ENCODE measurements around the gene FILIP1.

The FILIP1 gene

DNA sequence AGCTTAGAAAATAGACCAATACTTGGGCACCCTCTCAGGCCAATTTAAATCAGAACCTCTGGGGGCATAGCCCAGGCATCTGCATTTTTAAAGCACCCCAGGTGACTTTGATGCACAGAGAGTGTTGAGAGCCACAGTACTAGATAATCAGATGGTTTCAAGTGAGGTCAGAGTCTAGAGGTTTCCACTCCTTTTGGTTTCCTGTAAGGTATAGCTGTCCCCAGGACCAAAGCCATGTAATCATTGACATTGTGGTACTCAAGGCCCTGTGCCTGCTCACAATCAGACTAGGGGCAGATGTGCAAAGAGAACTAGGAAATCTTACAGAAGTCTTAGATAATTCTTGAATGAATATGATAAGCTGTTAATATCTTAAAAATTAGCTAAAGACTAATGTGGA is 9.1 kb downstream of the FILIP1 start:
- H2BK12ac ChIP-seq (ENCODE audit: low read length), result no peak overlapping the region

DNA sequence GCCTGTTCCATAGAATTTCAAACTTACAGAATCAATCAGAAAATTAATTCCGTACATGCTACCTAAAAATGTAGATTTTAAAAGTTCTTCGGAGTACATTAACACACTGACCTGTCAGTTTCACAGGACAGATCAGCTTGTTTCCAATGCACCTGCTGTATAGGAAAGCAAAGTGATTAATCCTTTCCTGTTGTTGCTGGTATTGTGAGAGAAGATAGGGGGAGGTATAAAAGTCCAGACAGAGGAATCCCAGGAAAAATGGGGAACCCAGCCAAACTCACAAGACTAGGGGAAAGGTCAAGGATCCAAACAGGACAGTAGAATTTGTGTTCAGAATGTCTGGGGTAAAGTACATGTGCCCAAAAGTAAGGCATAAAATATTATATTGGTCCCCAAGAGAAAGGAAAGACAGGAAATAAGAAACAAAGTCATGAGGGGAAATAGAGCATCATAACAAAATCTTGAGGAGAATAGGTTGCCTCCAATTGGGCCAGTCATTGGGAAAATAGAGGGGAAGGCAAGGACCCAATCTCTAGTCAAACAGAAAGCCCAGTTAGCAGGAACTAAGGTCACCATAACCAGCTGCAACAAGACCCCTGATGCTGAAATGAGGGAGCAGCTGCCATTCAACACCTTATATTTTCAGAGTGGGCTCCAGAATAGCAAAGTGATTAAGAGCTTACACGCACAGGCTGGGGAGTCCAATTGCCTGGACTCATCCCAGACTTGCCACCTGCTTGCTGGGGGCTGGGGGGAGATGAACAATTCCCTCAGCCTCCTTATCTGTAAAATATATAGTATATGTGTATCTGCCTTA is 10.3 kb downstream of the FILIP1 start:
- no peaks in the 10 kb centered on the region for H3K27me3 ChIP-seq (ENCODE audit: control insufficient read depth in 3 of 3, insufficient read depth in 3 of 3, low read depth in 1 of 3, low read length in 3 of 3)
- no peak overlapping the region for H3K14ac ChIP-seq (ENCODE audit: low read length)
- no peak overlapping the region for H3K4ac ChIP-seq (ENCODE audit: low read length)
- no peaks in the 10 kb centered on the region for H3K9me3 ChIP-seq (replicated peaks in 1 of 2; ENCODE audit: control insufficient read depth in 2 of 2, insufficient read depth in 1 of 2, low read depth in 1 of 2, low read length in 2 of 2)
- H2BK12ac ChIP-seq (ENCODE audit: low read length), result no peak overlapping the region
- H3K23ac ChIP-seq (ENCODE audit: low read depth, low read length, poor library complexity), result no peak overlapping the region
- no peak overlapping the region for H3K27ac ChIP-seq (replicated peaks; ENCODE audit: low read length)
- no peak overlapping the region for H4K91ac ChIP-seq (ENCODE audit: low read depth, low read length, poor library complexity)
- no peak overlapping the region for H4K8ac ChIP-seq (ENCODE audit: low read depth, low read length)
- no CpG with 5 or more reads among the region's 3 CpGs for WGBS, 2 donors (ENCODE audit: extremely low coverage in 2 of 2, insufficient read length in 2 of 2, insufficient replicate concordance in 1 of 2)
- no peak overlapping the region for H2BK5ac ChIP-seq (ENCODE audit: low read length)
- no peaks in the 10 kb centered on the region for H3K79me1 ChIP-seq (ENCODE audit: low read depth, low read length)
- H3K4me1 ChIP-seq (ENCODE audit: control insufficient read depth in 2 of 2, insufficient read depth in 1 of 2, low read depth in 1 of 2, low read length in 2 of 2), result peaks cover 9 to 10% of the 10 kb centered on the region in 2 donors
- no peak overlapping the region for H2BK120ac ChIP-seq (ENCODE audit: low read depth, low read length)
- no peak overlapping the region for H3K4me2 ChIP-seq (ENCODE audit: insufficient read depth, low read length, poor library complexity, severe bottlenecking)
- H2AK5ac ChIP-seq (ENCODE audit: low read depth, low read length), result no peak overlapping the region
- no peaks in the 10 kb centered on the region for H3K36me3 ChIP-seq (replicated peaks in 1 of 2; ENCODE audit: control insufficient read depth in 2 of 2, insufficient read depth in 2 of 2, low read length in 2 of 2)
- no peak overlapping the region for H3K4me3 ChIP-seq (ENCODE audit: low read length in 2 of 2)
- H3K18ac ChIP-seq (ENCODE audit: low read length), result no peak overlapping the region
- H2BK15ac ChIP-seq (ENCODE audit: low read length), result no peak overlapping the region
- no peak overlapping the region for H2AFZ ChIP-seq (ENCODE audit: low read length)
- H3K9ac ChIP-seq (ENCODE audit: low read depth, low read length, poor library complexity), result no peak overlapping the region
- no peak for DNase-seq (ENCODE audit: low spot score)

More for the DNA sequence above, 9.1 kb downstream of the FILIP1 start:
- Histone ChIP-seq H3K9ac (ENCODE audit: low read depth, low read length, poor library complexity) (no peak overlapping the region), H2BK15ac (ENCODE audit: low read length) (no peak overlapping the region), H3K4me2 (ENCODE audit: insufficient read depth, low read length, poor library complexity, severe bottlenecking) (no peak overlapping the region), H2BK120ac (ENCODE audit: low read depth, low read length) (no peak overlapping the region), H3K23ac (ENCODE audit: low read depth, low read length, poor library complexity) (no peak overlapping the region), H3K27ac (replicated peaks; ENCODE audit: low read length) (no peak overlapping the region), H3K14ac (ENCODE audit: low read length) (no peak overlapping the region), H3K4ac (ENCODE audit: low read length) (no peak overlapping the region), H3K9me3 (replicated peaks in 1 of 2; ENCODE audit: control insufficient read depth in 2 of 2, insufficient read depth in 1 of 2, low read depth in 1 of 2, low read length in 2 of 2) (no peaks in the 10 kb centered on the region), H3K4me1 (ENCODE audit: control insufficient read depth in 2 of 2, insufficient read depth in 1 of 2, low read depth in 1 of 2, low read length in 2 of 2) (peaks cover 10% of the 10 kb centered on the region in 2 donors), H4K91ac (ENCODE audit: low read depth, low read length, poor library complexity) (no peak overlapping the region), H3K79me1 (ENCODE audit: low read depth, low read length) (no peaks in the 10 kb centered on the region), H3K18ac (ENCODE audit: low read length) (no peak overlapping the region), H2AK5ac (ENCODE audit: low read depth, low read length) (no peak overlapping the region), H4K8ac (ENCODE audit: low read depth, low read length) (no peak overlapping the region), H3K36me3 (replicated peaks in 1 of 2; ENCODE audit: control insufficient read depth in 2 of 2, insufficient read depth in 2 of 2, low read length in 2 of 2) (no peaks in the 10 kb centered on the region), H3K27me3 (ENCODE audit: control insufficient read depth in 3 of 3, insufficient read depth in 3 of 3, low read depth in 1 of 3, low read length in 3 of 3) (no peaks in the 10 kb centered on the region), H3K4me3 (ENCODE audit: low read length in 2 of 2) (no peak overlapping the region), H2BK5ac (ENCODE audit: low read length) (no peak overlapping the region), H2AFZ (ENCODE audit: low read length) (no peak overlapping the region)
- DNase-seq (ENCODE audit: low spot score), result no peak

DNA sequence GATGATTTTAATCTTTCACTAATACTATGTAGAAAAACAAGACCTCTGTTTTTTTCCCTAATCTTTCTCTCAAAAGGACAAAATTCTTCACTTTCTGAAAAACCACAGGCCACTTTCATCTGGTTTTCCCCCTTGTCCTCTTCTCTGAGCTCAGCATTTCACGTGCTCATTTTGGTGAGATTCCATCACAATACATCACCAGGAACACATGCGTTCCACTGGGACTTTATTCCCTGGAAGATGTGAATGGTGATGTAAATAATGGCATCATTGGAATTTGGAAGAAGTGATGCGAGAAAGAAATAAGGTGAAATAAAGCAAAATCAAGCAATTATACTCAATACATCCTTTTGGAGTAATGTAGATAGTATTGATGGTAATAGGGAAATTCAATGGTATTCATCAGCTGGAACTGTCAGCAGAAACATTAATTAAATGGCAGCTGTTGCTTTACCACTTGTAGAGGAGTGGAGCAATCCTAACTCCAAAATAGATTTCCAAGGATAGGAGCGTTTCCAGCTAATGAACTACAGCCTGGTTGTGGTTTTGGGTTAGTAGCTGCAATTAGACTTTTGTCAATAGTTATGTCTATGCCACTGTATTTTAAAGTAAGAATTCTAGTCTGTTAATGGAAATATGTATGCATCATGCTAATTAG is 11.5 kb downstream of the FILIP1 start:
- WGBS, 2 donors (ENCODE audit: extremely low coverage in 2 of 2, insufficient read length in 2 of 2, insufficient replicate concordance in 1 of 2), result no CpG with 5 or more reads among the region's 4 CpGs
- Histone ChIP-seq H4K8ac (ENCODE audit: low read depth, low read length) (no peak overlapping the region), H3K27ac (replicated peaks; ENCODE audit: low read length) (no peak overlapping the region), H3K4me3 (ENCODE audit: low read length in 2 of 2) (no peak overlapping the region), H3K9ac (ENCODE audit: low read depth, low read length, poor library complexity) (no peak overlapping the region), H2BK5ac (ENCODE audit: low read length) (no peak overlapping the region), H2BK15ac (ENCODE audit: low read length) (no peak overlapping the region), H2AFZ (ENCODE audit: low read length) (no peak overlapping the region), H3K18ac (ENCODE audit: low read length) (no peak overlapping the region), H3K79me1 (ENCODE audit: low read depth, low read length) (no peaks in the 10 kb centered on the region), H4K91ac (ENCODE audit: low read depth, low read length, poor library complexity) (no peak overlapping the region), H3K23ac (ENCODE audit: low read depth, low read length, poor library complexity) (no peak overlapping the region), H3K14ac (ENCODE audit: low read length) (no peak overlapping the region), H2BK120ac (ENCODE audit: low read depth, low read length) (no peak overlapping the region), H3K27me3 (ENCODE audit: control insufficient read depth in 3 of 3, insufficient read depth in 3 of 3, low read depth in 1 of 3, low read length in 3 of 3) (no peaks in the 10 kb centered on the region), H3K4ac (ENCODE audit: low read length) (no peak overlapping the region), H2BK12ac (ENCODE audit: low read length) (no peak overlapping the region), H3K4me2 (ENCODE audit: insufficient read depth, low read length, poor library complexity, severe bottlenecking) (no peak overlapping the region), H2AK5ac (ENCODE audit: low read depth, low read length) (no peak overlapping the region), H3K36me3 (replicated peaks in 1 of 2; ENCODE audit: control insufficient read depth in 2 of 2, insufficient read depth in 2 of 2, low read length in 2 of 2) (no peaks in the 10 kb centered on the region), H3K9me3 (replicated peaks in 1 of 2; ENCODE audit: control insufficient read depth in 2 of 2, insufficient read depth in 1 of 2, low read depth in 1 of 2, low read length in 2 of 2) (no peaks in the 10 kb centered on the region), H3K4me1 (ENCODE audit: control insufficient read depth in 2 of 2, insufficient read depth in 1 of 2, low read depth in 1 of 2, low read length in 2 of 2) (peaks cover 0 to 8% of the 10 kb centered on the region in 2 donors)
- DNase-seq (ENCODE audit: low spot score), result no peak

DNA sequence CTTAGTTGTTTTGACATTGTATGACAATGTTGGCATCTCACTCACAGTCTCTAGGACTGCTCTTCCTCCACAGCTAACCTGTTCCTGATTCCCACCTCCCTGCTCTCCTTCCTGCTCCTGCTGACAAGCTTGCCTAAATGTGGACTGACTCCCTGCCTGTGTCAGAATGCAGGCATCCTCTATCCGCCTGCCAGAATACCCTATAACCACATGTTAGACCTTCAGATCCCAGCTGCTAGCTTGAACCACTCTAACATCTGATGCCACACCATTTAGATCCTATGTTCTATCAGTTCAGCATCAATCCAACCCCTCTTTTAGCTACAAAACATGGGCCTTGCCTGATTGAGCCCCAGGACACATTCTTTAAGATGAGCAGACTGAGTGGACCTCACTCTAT is 12.2 kb downstream of the FILIP1 start:
- Histone ChIP-seq H2AK5ac (ENCODE audit: low read depth, low read length) (no peak overlapping the region), H2BK120ac (ENCODE audit: low read depth, low read length) (no peak overlapping the region), H4K8ac (ENCODE audit: low read depth, low read length) (no peak overlapping the region), H3K14ac (ENCODE audit: low read length) (no peak overlapping the region), H3K18ac (ENCODE audit: low read length) (no peak overlapping the region), H3K27me3 (ENCODE audit: control insufficient read depth in 3 of 3, insufficient read depth in 3 of 3, low read depth in 1 of 3, low read length in 3 of 3) (no peaks in the 10 kb centered on the region), H3K27ac (replicated peaks; ENCODE audit: low read length) (no peak overlapping the region), H3K4me2 (ENCODE audit: insufficient read depth, low read length, poor library complexity, severe bottlenecking) (no peak overlapping the region), H2BK5ac (ENCODE audit: low read length) (no peak overlapping the region), H3K4me3 (ENCODE audit: low read length in 2 of 2) (no peak overlapping the region), H2AFZ (ENCODE audit: low read length) (no peak overlapping the region), H4K91ac (ENCODE audit: low read depth, low read length, poor library complexity) (no peak overlapping the region), H2BK15ac (ENCODE audit: low read length) (no peak overlapping the region), H2BK12ac (ENCODE audit: low read length) (no peak overlapping the region), H3K9me3 (replicated peaks in 1 of 2; ENCODE audit: control insufficient read depth in 2 of 2, insufficient read depth in 1 of 2, low read depth in 1 of 2, low read length in 2 of 2) (no peaks in the 10 kb centered on the region), H3K4me1 (ENCODE audit: control insufficient read depth in 2 of 2, insufficient read depth in 1 of 2, low read depth in 1 of 2, low read length in 2 of 2) (peaks cover 0 to 6% of the 10 kb centered on the region in 2 donors), H3K23ac (ENCODE audit: low read depth, low read length, poor library complexity) (no peak overlapping the region), H3K79me1 (ENCODE audit: low read depth, low read length) (no peaks in the 10 kb centered on the region), H3K36me3 (replicated peaks in 1 of 2; ENCODE audit: control insufficient read depth in 2 of 2, insufficient read depth in 2 of 2, low read length in 2 of 2) (no peaks in the 10 kb centered on the region), H3K4ac (ENCODE audit: low read length) (no peak overlapping the region), H3K9ac (ENCODE audit: low read depth, low read length, poor library complexity) (no peak overlapping the region)
- WGBS, 2 donors (ENCODE audit: extremely low coverage in 2 of 2, insufficient read length in 2 of 2, insufficient replicate concordance in 1 of 2), result no CpG with 5 or more reads among the region's 1 CpG
- DNase-seq (ENCODE audit: low spot score), result no peak
